ENCODE data around the gene CALML5. TPM values are rescaled to one million over a fixed set of nuclear protein-coding genes. Genes with fewer than 3 reads are reported as not detected.

The CALML5 gene
- total and polyA plus RNA-seq, 9 of the 15 experiments (the other 6 are each of a cell fraction or from before 2014, with no cell fraction given): not detected

DNA sequence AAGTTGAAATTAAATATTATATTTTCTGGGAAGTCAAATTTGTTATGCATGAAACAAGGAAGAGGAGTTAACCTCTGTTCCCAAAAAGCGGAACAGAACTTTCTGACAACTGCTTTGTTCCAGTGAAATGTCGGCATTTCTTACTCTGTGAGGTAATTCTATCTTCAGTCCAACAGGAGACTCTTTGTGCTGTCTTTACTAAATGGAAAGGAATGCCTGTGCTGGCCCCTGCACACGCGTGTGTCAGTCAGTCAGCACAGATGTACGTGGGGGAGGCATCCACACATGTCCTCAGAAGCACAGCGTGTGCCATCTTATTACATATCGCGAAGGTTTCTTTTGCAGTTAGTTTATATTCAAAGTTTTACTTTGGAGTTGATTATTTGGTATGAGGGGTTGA lies 49.5 kb downstream of the CALML5 start (continued):
- TF ChIP-seq, protein P1, sequence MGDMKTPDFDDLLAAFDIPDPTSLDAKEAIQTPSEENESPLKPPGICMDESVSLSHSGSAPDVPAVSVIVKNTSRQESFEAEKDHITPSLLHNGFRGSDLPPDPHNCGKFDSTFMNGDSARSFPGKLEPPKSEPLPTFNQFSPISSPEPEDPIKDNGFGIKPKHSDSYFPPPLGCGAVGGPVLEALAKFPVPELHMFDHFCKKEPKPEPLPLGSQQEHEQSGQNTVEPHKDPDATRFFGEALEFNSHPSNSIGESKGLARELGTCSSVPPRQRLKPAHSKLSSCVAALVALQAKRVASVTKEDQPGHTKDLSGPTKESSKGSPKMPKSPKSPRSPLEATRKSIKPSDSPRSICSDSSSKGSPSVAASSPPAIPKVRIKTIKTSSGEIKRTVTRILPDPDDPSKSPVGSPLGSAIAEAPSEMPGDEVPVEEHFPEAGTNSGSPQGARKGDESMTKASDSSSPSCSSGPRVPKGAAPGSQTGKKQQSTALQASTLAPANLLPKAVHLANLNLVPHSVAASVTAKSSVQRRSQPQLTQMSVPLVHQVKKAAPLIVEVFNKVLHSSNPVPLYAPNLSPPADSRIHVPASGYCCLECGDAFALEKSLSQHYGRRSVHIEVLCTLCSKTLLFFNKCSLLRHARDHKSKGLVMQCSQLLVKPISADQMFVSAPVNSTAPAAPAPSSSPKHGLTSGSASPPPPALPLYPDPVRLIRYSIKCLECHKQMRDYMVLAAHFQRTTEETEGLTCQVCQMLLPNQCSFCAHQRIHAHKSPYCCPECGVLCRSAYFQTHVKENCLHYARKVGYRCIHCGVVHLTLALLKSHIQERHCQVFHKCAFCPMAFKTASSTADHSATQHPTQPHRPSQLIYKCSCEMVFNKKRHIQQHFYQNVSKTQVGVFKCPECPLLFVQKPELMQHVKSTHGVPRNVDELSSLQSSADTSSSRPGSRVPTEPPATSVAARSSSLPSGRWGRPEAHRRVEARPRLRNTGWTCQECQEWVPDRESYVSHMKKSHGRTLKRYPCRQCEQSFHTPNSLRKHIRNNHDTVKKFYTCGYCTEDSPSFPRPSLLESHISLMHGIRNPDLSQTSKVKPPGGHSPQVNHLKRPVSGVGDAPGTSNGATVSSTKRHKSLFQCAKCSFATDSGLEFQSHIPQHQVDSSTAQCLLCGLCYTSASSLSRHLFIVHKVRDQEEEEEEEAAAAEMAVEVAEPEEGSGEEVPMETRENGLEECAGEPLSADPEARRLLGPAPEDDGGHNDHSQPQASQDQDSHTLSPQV (IDR thresholded peaks at IDR 0.05): peak; percentile 54; the same call in 1 of the 2 replicates
- TF ChIP-seq, protein P2, sequence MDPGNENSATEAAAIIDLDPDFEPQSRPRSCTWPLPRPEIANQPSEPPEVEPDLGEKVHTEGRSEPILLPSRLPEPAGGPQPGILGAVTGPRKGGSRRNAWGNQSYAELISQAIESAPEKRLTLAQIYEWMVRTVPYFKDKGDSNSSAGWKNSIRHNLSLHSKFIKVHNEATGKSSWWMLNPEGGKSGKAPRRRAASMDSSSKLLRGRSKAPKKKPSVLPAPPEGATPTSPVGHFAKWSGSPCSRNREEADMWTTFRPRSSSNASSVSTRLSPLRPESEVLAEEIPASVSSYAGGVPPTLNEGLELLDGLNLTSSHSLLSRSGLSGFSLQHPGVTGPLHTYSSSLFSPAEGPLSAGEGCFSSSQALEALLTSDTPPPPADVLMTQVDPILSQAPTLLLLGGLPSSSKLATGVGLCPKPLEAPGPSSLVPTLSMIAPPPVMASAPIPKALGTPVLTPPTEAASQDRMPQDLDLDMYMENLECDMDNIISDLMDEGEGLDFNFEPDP (CRISPR knock-in tag; IDR thresholded peaks at IDR 0.05): no peak
- TF ChIP-seq EP400 (IDR thresholded peaks at IDR 0.05) (peak; percentile 36), ZNF830 (CRISPR knock-in tag; IDR thresholded peaks at IDR 0.05) (no peak), POLR2AphosphoS5 (IDR thresholded peaks at IDR 0.05; ENCODE audit: control insufficient read depth, insufficient read depth, low read depth, low read length) (0 out of 2 replicates have a peak, but pooled peaks have one; percentile 41), ZNF197 (CRISPR knock-in tag; IDR thresholded peaks at IDR 0.05; ENCODE audit: low read depth) (no peak), NCOR1 (IDR thresholded peaks at IDR 0.05) (peak; percentile 22; the same call in 1 of the 2 replicates), RAD21 (CRISPR knock-in tag; conservative IDR thresholded peaks at IDR 0.05 in 1 of 2, IDR thresholded peaks at IDR 0.05 in 1 of 2) (peak; percentile 34 to 47; a peak in 2 of 4 replicates), MYNN (IDR thresholded peaks at IDR 0.05) (peak; percentile 88), MYNN (CRISPR knock-in tag; IDR thresholded peaks at IDR 0.05) (no peak), RBBP5 (IDR thresholded peaks at IDR 0.05; ENCODE audit: borderline replicate concordance, insufficient read depth, low read length, poor library complexity, severe bottlenecking) (peak; percentile 73), ZNF551 (CRISPR knock-in tag; IDR thresholded peaks at IDR 0.05) (no peak)
- TF ChIP-seq, protein P3, sequence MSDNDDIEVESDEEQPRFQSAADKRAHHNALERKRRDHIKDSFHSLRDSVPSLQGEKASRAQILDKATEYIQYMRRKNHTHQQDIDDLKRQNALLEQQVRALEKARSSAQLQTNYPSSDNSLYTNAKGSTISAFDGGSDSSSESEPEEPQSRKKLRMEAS (CRISPR knock-in tag; IDR thresholded peaks at IDR 0.05): 0 out of 2 replicates have a peak, but pooled peaks have one; percentile 20
- TF ChIP-seq, protein P4, sequence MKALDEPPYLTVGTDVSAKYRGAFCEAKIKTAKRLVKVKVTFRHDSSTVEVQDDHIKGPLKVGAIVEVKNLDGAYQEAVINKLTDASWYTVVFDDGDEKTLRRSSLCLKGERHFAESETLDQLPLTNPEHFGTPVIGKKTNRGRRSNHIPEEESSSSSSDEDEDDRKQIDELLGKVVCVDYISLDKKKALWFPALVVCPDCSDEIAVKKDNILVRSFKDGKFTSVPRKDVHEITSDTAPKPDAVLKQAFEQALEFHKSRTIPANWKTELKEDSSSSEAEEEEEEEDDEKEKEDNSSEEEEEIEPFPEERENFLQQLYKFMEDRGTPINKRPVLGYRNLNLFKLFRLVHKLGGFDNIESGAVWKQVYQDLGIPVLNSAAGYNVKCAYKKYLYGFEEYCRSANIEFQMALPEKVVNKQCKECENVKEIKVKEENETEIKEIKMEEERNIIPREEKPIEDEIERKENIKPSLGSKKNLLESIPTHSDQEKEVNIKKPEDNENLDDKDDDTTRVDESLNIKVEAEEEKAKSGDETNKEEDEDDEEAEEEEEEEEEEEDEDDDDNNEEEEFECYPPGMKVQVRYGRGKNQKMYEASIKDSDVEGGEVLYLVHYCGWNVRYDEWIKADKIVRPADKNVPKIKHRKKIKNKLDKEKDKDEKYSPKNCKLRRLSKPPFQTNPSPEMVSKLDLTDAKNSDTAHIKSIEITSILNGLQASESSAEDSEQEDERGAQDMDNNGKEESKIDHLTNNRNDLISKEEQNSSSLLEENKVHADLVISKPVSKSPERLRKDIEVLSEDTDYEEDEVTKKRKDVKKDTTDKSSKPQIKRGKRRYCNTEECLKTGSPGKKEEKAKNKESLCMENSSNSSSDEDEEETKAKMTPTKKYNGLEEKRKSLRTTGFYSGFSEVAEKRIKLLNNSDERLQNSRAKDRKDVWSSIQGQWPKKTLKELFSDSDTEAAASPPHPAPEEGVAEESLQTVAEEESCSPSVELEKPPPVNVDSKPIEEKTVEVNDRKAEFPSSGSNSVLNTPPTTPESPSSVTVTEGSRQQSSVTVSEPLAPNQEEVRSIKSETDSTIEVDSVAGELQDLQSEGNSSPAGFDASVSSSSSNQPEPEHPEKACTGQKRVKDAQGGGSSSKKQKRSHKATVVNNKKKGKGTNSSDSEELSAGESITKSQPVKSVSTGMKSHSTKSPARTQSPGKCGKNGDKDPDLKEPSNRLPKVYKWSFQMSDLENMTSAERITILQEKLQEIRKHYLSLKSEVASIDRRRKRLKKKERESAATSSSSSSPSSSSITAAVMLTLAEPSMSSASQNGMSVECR (CRISPR knock-in tag; IDR thresholded peaks at IDR 0.05): no peak
- TF ChIP-seq, protein P5, sequence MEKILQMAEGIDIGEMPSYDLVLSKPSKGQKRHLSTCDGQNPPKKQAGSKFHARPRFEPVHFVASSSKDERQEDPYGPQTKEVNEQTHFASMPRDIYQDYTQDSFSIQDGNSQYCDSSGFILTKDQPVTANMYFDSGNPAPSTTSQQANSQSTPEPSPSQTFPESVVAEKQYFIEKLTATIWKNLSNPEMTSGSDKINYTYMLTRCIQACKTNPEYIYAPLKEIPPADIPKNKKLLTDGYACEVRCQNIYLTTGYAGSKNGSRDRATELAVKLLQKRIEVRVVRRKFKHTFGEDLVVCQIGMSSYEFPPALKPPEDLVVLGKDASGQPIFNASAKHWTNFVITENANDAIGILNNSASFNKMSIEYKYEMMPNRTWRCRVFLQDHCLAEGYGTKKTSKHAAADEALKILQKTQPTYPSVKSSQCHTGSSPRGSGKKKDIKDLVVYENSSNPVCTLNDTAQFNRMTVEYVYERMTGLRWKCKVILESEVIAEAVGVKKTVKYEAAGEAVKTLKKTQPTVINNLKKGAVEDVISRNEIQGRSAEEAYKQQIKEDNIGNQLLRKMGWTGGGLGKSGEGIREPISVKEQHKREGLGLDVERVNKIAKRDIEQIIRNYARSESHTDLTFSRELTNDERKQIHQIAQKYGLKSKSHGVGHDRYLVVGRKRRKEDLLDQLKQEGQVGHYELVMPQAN (IDR thresholded peaks at IDR 0.05; ENCODE audit: borderline replicate concordance): peak; percentile 77
